ENCODE data around the gene SMG6.
"Not testable (repeated sequence)": the region's sequence is repeated elsewhere in the genome, so short reads cannot be mapped to it uniquely, and the experiment has no call there.

SMG6 gene

GRCh38 chr17:2019723-2020122, 283.9 kb downstream of the SMG6 start:
- no peak for DNase-seq

DNA sequence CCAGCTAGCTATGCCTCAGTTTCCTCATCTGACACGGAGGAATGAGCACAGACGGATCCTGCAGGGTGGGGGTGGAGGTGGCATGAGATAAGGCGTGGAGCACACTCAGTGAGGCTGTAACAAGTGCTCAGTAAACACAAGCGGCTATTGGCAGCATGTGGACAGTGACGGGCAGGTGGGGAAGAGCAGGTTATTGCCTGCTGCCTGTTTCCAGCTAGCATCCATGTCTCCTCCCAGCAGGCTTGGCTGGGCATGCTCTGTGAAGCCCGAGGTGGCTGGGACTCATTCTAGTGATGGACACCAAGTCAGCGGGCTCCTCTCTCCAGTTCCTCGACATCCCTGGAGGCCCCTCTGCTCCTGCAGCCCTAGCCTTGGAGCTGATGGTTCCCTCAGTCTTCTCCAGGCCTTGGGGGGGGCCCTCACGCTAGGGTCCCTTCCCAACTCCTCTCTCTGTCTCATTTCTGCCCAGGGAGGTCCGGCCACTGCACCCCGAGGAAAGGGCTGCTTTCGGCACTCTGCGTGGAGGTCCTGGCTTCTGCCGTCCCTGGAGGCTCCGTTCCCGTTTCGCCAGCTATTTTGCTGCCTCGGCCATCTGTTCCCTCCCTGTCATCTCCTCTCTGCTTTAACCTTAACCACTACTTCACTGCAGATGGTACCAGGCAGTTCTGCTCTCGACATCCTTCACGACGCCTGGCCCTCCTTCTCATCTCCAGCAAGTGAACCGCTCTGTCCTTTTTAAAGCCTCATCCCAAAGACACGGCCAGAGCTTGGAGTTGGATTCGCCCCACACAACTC, 284.7 kb downstream of the SMG6 start:
- DNase-seq: peak; percentile 75

DNA sequence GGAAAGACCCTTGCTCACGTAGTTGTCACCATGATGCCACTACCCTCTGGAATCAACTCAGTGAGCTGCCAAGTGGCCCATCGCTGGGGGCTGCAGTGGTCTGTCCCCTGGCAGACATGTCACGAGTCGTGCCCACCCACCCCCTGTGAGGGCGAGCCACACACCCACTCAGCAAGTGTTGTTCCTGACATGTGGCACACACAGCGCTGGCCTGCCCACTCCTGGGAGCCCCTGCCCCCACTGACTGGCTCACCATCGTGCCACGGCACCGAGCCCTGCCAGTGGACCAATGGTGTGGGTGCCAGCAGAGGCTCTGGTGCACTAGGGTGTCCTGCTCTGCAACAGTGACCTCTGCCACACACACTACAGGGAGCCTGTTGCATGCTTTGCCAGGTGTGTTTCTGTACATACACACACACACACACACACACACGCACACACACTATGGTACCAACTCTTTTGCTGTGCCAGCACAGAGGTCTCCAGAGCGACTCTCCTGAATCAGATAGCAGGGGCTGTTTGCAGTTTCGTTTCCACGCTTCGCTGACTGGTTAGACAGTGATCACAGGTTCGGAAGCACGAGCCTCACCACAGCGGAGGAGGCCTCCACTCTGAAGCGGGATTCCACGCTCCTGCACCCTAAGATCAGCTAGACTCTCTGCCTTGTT, 286.2 kb downstream of the SMG6 start:
- no peak for DNase-seq

DNA sequence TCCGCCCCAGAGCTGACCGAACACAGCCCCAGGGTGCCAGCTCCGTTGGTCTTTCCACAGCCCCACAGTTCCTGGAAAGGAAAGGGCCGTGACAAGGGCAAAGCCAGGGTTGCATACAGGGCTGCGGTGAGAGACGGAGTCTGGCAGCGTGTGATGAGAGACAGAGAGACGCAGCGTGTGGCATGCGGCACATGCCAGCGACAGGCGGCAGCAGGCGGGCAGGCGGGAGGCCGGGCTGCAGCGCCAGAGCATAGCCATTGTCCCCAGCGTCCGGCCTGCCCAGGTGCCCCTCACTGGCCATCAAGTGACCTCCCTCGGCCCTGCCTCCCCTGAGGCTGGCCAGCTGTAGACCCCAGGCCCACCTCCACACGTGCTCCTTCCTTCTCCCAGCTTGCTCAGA, 287.1 kb downstream of the SMG6 start:
- DNase-seq: no peak

DNA sequence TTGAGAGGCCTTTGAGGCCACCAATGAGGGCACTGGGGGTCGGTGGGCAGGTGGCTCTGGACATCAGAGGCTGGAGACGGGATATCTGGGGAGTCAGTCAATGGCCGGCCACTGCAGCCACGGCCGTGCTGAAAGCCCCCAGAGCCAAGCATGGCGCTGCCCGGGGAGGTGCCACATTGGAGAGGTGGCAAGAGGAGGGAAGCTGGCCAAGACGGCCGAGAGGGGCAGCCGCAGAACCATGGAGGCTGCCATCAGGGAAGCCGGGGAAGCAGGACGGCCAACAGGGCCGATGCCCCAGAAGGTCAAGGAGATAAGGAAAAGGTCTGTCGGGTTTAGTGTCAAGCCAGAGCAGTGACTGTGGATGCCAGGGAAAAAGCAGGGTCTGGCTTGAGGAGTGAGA, 288.3 kb downstream of the SMG6 start:
- DNase-seq: no peak

DNA sequence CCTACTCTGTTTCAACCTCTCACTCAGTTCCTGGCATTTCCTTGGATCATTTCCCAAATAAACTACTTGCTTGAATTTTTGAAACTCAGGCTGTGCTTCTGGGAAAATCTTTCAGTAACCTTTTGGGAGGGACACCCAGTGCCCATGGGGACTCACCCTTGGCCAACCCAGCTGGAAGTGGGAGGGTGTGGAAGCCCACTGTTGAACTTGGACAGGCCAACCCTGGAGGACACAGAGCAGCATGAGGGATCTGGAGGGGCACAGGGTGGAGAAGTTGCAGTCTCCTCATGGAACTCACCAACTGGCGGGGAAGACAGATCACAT, 289.6 kb downstream of the SMG6 start:
- no peak for DNase-seq

GRCh38 chr17:2013220-2013993, 290.2 kb downstream of the SMG6 start:
- DNase-seq: not testable (repeated sequence)

- DNase-seq: no peak
Observed at GRCh38 chr17:2012499-2012898, 291.1 kb downstream of the SMG6 start.

DNA sequence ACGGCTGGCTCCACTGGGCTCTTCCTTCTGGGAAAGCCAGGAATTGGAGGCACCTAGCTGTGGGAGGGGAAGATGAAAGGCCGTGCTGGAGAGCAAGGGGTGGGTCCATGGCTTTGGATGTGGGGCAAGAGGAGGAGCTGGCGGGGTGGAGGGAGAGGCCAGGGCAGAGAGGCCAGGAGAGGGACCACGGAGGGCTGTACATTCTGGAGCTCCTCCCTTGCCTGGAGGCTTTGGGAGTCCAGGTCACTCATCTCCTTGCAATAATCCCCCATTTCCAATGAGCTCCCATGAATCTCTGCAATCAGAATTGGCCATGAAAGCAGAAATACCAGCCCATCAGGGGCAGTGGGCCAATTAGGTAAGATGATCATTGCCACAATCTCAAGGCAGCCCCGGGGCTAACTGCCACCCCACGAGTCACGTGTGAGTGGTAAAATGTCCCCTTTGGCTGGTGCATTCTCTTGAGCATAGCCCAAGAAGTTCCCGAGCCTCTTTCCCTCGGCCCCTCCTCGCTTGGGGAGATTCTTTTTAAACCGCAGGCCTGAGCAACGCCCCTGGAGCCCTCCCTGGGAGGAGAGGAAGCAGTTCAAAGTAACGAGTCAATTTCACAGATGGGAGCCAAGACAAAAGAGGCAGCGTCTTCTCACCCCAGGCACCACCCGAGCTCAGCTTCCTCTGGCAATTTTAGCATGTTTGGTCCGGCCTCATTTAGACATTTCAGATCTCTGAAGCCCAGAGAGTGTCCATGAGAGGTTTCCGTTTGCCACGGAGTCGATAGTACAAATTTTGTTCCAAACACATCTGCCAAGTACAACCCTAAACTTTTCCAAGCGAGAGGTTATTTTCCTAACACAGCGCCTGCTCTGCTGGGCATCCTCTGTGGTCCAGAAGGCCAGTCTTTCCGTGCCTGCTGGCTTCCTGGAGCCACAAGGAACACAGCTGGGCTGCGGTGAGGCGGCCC, 291.9 kb downstream of the SMG6 start:
- no peak for DNase-seq
